GM19324 (cell line): ENCODE measurements around the gene EPC1.
"Not testable (repeated sequence)": the region's sequence is repeated elsewhere in the genome, so short reads cannot be mapped to it uniquely, and the experiment has no call there.

Experiments
- ATAC-seq: cut with Tn5 transposase; IDR thresholded peaks from one replicate; pipeline ENCODE4 v1.9.1; 2021; ENCODE audit warnings: mild to moderate bottlenecking, moderate library complexity; ENCODE audit not compliant: unreplicated experiment, low FRiP score

EPC1 gene

DNA sequence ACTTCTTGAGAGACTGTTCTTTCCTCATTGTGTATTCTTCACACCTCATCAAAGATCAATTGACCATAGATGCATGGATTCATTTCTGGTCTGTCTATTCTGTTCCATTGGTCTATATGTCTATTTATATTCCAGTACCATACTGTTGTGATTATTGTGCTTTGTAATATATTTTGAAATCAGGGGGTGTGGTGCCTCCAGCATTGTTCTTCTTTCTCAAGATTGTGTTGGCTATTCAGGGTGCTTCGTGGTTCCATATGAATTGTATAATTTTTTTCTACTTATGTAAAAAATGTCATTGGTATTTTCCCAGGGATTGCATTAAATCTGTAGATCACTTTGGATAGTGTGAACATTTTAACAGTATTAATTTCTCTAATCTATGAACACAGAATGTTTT is 106.5 kb downstream of the EPC1 start:
- ATAC-seq = no peak

DNA sequence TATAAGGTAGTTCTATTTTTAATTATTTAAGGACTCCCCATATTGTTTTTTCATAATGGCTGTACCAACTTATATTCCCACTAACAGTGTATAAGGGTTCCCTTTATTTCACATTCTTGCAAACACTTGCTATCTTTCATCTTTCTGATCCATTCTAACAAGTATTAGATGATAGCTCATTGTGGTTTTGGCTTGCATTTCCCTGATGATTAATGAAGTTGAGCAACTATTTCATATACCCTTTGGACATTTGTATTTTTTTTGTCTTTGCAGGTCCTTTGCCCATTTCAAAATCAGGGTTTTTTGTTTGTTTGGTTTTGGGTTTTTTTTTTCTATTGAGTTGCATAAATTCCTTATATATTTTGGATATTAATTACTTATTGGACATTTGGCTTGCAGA is 107.2 kb downstream of the EPC1 start:
- ATAC-seq = no peak

GRCh38 chr10:32237644-32238345 is 109.2 kb downstream of the EPC1 start:
- no peak for ATAC-seq

GRCh38 chr10:32234471-32234870 is 112.5 kb downstream of the EPC1 start:
- ATAC-seq = no peak

GRCh38 chr10:32233375-32233774 is 113.6 kb downstream of the EPC1 start:
- not testable (repeated sequence) for ATAC-seq

- no peak for ATAC-seq
Observed at GRCh38 chr10:32232378-32232777, 114.6 kb downstream of the EPC1 start.

- not testable (repeated sequence) for ATAC-seq
Observed at GRCh38 chr10:32229788-32230187, 117.2 kb downstream of the EPC1 start.

DNA sequence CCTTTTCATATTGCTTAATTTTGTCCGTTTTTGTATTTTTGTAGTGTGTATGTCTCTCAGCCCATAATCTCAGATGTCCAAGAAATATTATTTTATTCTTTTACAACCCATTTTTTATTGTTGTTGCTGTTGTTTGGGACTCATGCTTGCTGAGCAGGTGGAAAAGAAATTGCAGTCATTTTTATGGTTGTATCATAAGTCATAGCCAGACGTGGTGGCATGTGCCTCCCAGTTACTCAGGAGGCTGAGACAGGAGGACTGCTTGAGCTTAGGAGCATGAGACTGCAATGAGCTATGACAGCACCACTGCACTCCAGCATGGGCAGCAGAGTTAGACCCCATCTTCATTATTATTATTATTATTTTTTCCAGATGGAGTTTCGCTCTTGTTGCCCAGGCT is 117.8 kb downstream of the EPC1 start:
- no peak for ATAC-seq

GRCh38 chr10:32227802-32228201 is 119.2 kb downstream of the EPC1 start:
- ATAC-seq = no peak

DNA sequence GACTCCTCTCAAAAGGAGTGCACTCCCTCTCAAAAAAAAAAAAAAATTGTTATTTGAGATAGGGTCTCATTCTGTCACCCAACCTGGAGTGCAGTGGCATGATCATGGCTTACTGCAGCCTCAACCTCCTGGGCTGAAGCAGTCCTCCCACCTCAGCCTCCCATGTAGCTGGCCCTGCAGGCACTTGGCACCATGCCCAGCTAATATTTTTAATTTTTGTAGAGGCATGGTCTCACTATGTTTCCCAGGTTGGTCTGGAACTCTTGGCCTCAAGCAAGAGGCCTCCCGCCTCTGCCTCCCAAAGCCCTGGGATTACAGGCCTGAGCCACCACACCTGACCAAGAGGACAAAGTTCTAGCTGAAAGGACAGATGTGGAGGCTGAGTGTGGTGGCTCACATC is 120.3 kb downstream of the EPC1 start:
- no peak for ATAC-seq

DNA sequence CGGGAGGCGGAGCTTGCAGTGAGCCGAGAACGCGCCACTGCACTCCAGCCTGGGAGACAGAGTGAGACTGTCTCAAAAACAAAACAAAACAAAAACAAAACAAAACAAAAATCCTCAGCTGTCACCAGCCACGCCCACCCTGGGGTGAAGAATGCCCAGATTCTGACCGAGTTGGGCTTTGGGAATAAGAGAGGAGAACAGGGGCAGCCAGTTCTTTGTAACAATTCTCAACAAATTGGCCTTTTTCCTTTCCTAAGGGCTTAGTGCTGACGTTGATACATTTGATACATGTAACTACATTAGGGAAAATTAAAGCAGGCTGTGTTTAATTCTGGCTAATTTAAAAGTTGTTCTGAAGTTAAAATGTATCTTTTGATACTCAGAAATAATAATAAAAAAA is 121.0 kb downstream of the EPC1 start:
- no peak for ATAC-seq

- not testable (repeated sequence) for ATAC-seq
Observed at GRCh38 chr10:32222376-32222775, 124.6 kb downstream of the EPC1 start.

- not testable (repeated sequence) for ATAC-seq
Observed at GRCh38 chr10:32219156-32219555, 127.8 kb downstream of the EPC1 start.

- not testable (repeated sequence) for ATAC-seq
Observed at GRCh38 chr10:32218206-32219044, 128.5 kb downstream of the EPC1 start.
